ENCODE data around the gene C17orf78. TPM values are rescaled to one million over a fixed set of nuclear protein-coding genes. Genes with fewer than 3 reads are reported as not detected.
"Not testable (repeated sequence)": the region's sequence is repeated elsewhere in the genome, so short reads cannot be mapped to it uniquely, and the experiment has no call there.

The C17orf78 gene
- total RNA-seq, 1 donor from 2014 or later, result not detected

- DNase-seq (ENCODE audit: low read depth in 2 of 2), result no peak
Observed at GRCh38 chr17:37386462-37386861, 10.7 kb downstream of the C17orf78 start.

- peak in 1 of 2 donors; percentile 32 for DNase-seq (ENCODE audit: low read depth in 2 of 2)
Observed at GRCh38 chr17:37388266-37388665, 12.5 kb downstream of the C17orf78 start.

- DNase-seq (ENCODE audit: low read depth in 2 of 2), result no peak
Observed at GRCh38 chr17:37389160-37389559, 13.4 kb downstream of the C17orf78 start.

GRCh38 chr17:37391146-37391545 lies 15.4 kb downstream of the C17orf78 start:
- no peak for DNase-seq (ENCODE audit: low read depth in 2 of 2)

- no peak for DNase-seq (ENCODE audit: low read depth in 2 of 2)
Observed at GRCh38 chr17:37392024-37392590, 16.3 kb downstream of the C17orf78 start.

GRCh38 chr17:37393352-37393751 lies 17.6 kb downstream of the C17orf78 start:
- DNase-seq (ENCODE audit: low read depth in 2 of 2), result no peak

- peak in 1 of 2 donors; percentile 9 for DNase-seq (ENCODE audit: low read depth in 2 of 2)
Observed at GRCh38 chr17:37399265-37399803, 23.5 kb downstream of the C17orf78 start.

- DNase-seq (ENCODE audit: low read depth in 2 of 2), result no peak
Observed at GRCh38 chr17:37400505-37400904, 24.7 kb downstream of the C17orf78 start.

- DNase-seq (ENCODE audit: low read depth in 2 of 2), result not testable (repeated sequence)
Observed at GRCh38 chr17:37405522-37405921, 29.7 kb downstream of the C17orf78 start.

GRCh38 chr17:37405955-37406634 lies 30.3 kb downstream of the C17orf78 start:
- peak in 1 of 2 donors; percentile 26 for DNase-seq (ENCODE audit: low read depth in 2 of 2)

- peak; percentile 84 to 86 for DNase-seq (ENCODE audit: low read depth in 2 of 2)
Observed at GRCh38 chr17:37406635-37407461, 31.1 kb downstream of the C17orf78 start, which contains the start of the genes ACACA and TADA2A. ACACA (minus strand) TSS chr17:37406836; CDS start chr17:37406299, 537 bp downstream. TADA2A (plus strand) TSS chr17:37406886; CDS start chr17:37411366, 4,480 bp downstream.

- DNase-seq (ENCODE audit: low read depth in 2 of 2), result not testable (repeated sequence)
Observed at GRCh38 chr17:37408145-37408479, 32.3 kb downstream of the C17orf78 start.

GRCh38 chr17:37410357-37410756 lies 34.6 kb downstream of the C17orf78 start:
- no peak for DNase-seq (ENCODE audit: low read depth in 2 of 2)

- peak in 1 of 2 donors; percentile 26 for DNase-seq (ENCODE audit: low read depth in 2 of 2)
Observed at GRCh38 chr17:37413875-37414519, 38.2 kb downstream of the C17orf78 start.

- no peak for DNase-seq (ENCODE audit: low read depth in 2 of 2)
Observed at GRCh38 chr17:37417852-37418251, 42.1 kb downstream of the C17orf78 start.

GRCh38 chr17:37422971-37423625 lies 47.3 kb downstream of the C17orf78 start:
- no peak for DNase-seq (ENCODE audit: low read depth in 2 of 2)

GRCh38 chr17:37425268-37425667 lies 49.5 kb downstream of the C17orf78 start:
- no peak for DNase-seq (ENCODE audit: low read depth in 2 of 2)

- DNase-seq (ENCODE audit: low read depth in 2 of 2), result no peak
Observed at GRCh38 chr17:37429039-37429438, 53.3 kb downstream of the C17orf78 start.

- DNase-seq (ENCODE audit: low read depth in 2 of 2), result no peak
Observed at GRCh38 chr17:37429453-37429852, 53.7 kb downstream of the C17orf78 start.

GRCh38 chr17:37430051-37430627 lies 54.4 kb downstream of the C17orf78 start:
- peak in 1 of 2 donors; percentile 31 for DNase-seq (ENCODE audit: low read depth in 2 of 2)

GRCh38 chr17:37432671-37433070 lies 56.9 kb downstream of the C17orf78 start:
- no peak for DNase-seq (ENCODE audit: low read depth in 2 of 2)

All from lung microvascular endothelial cell (primary cell).